DMS 273 (cell line): ENCODE measurements around the gene AXL.
A peak's percentile ranks its signal among the peaks of the same experiment; 100 is the strongest.

Source experiments
- DNase-seq: peaks from one replicate; lab custom pipeline; 2025; ENCODE audit not compliant: unreplicated experiment; lab: John Stamatoyannopoulos, UW

AXL gene

GRCh38 chr19:41305927-41306793 is 87.1 kb downstream of the AXL start:
- DNase-seq, result no peak

DNA sequence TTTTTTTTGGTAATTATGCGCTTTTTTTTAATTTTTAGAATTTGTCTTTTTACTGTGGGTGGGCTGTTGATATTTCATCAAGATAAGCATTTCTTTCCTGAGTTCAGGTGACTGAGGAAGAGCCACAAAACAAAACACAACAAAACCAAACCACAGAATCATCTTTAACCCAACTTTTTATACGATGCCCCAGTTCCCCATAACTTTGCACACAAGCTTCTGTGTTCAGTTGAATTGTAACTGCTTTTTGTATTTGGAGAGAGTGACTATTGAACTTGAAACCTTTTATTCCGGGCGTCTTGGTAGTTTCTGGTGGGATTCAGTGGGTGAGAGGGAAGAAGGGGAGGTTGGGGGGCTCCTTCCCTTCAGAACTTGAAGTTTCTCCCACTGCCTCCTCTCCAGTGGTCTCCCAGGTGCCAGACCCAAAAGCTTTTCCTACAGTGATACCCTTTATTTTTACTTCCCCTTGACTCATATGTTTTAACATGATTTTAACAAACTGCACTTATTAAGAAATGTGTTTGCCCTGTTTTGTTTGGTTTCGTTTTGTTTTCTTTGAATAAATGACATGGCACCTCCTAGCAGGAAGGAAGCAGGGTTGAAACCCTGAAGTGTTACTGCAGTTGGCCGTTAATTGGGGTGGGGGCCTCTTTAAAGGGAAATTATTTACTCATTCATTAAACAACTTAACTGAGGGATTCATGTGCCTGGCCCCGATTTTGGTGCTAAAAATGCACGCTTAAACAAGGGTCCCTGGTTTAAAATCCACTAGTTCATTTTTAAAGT is 88.3 kb downstream of the AXL start:
- no peak for DNase-seq

GRCh38 chr19:41307954-41308449 is 89.0 kb downstream of the AXL start:
- peak; percentile 68 for DNase-seq

GRCh38 chr19:41308450-41309179 is 89.6 kb downstream of the AXL start:
- peak; percentile 96 for DNase-seq

DNA sequence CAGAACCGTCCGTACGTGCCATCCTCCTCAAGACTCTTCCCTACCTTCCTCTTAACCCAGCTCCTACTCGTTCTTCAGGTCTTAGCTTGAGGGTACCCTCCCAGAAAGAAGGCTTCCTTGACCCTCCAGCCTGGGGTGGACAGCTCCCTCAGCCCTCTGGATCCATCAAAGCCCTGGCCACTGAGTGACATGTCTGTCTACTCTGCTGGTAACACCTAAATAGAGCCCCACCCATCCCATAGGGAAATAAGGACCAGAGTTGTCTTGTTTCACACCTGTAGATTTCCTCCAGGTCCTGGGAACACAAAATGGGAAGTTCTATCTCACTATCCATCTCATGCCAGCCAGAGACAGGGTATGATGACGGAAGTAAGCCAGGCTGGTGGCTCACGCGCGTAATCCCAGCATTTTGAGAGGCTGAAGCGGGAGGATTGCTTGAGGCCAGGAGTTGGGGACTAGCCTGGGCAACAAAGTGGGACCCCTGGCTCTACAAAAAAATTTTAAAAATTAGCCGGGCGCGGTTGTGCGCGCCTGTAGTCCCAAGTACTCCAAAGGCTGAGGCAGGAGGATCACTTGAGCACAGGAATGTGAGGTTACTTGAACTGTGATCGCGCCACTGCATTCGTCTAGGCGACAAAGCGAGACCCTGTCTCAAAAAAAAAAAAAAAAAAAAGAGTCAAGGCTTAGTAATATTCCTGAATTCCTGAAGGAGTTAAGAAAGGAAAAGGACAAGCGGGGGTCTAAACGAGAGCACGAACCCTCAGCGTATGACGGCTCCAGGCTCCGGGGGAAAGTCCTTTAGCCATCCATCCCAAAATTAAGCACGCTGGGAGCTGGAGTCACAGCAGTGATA is 90.4 kb downstream of the AXL start:
- peak; percentile 47 for DNase-seq

GRCh38 chr19:41310033-41310831 is 91.2 kb downstream of the AXL start, which contains the start of gene CCDC97:
Gene CCDC97 (plus strand): TSS chr19:41310172. CDS start chr19:41310311, 139 bp downstream.
- DNase-seq, result peak; percentile 94

DNA sequence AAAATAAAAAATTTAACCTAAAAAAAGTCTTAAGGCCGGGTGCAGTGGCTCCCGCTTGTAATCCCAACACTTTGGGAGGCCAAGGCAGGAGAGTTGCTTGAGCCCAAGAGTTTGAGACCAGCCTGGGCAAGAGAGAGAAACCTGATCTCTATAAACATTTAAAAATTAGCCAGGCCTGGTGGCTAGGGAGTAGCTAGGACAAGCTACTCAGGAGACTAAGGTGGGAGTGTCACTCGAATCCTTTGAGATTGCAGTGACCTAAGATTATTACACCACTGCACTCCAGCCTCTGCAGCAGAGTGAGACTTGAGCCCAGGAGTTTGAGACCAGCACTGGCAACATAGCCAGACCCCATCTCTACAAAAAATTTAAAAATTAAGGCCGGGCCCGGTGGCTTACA is 92.0 kb downstream of the AXL start:
- no peak for DNase-seq
